HT-29 (cell line): Measurements from ENCODE around the gene TAMALIN. TPM values are rescaled to one million over a fixed set of nuclear protein-coding genes. Genes with fewer than 3 reads are reported as not detected.

Source experiments
- DNase-seq: peaks from one replicate; pipeline ENCODE4 v3.0.0-alpha.2; 2015; ENCODE audit warnings: low spot score
- total RNA-seq: library from RNA; depleted of rRNA; stranded (reverse); fragments of >200 nt; shearing (Covaris generic); gene quantifications from 2 replicates; pipeline ENCODE4 v1.2.3, GENCODE V29; 2014

Gene TAMALIN
- total RNA-seq, 1 experiment from 2014 or later, result 0.05 TPM

DNA sequence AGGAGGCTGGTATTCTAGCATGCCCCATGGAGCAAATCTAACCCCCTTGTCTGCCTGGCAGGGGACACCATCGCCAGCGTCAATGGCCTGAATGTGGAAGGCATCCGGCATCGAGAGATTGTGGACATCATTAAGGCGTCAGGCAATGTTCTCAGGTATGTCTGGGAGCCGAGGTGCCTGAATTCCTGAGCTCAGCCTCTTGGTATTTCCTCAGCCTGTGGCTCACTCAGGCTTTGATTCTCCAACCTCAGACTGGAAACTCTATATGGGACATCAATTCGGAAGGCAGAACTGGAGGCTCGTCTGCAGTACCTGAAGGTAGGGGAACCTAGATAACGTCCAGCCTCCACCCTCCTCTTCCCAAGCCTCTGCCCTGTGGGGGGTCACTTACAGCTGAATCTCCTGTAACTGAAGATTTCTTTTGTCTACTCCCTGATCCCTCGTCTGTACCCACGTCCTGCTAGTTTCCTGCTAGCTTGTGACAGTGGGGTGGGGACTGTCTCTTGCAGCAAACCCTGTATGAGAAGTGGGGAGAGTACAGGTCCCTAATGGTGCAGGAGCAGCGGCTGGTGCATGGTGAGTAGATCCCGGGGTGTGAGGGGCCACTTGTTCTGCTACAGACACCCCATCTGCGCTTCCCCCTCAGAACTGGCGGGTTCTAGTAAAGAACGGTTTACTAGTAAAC is 7.0 kb downstream of the TAMALIN start:
- DNase-seq, result no peak

DNA sequence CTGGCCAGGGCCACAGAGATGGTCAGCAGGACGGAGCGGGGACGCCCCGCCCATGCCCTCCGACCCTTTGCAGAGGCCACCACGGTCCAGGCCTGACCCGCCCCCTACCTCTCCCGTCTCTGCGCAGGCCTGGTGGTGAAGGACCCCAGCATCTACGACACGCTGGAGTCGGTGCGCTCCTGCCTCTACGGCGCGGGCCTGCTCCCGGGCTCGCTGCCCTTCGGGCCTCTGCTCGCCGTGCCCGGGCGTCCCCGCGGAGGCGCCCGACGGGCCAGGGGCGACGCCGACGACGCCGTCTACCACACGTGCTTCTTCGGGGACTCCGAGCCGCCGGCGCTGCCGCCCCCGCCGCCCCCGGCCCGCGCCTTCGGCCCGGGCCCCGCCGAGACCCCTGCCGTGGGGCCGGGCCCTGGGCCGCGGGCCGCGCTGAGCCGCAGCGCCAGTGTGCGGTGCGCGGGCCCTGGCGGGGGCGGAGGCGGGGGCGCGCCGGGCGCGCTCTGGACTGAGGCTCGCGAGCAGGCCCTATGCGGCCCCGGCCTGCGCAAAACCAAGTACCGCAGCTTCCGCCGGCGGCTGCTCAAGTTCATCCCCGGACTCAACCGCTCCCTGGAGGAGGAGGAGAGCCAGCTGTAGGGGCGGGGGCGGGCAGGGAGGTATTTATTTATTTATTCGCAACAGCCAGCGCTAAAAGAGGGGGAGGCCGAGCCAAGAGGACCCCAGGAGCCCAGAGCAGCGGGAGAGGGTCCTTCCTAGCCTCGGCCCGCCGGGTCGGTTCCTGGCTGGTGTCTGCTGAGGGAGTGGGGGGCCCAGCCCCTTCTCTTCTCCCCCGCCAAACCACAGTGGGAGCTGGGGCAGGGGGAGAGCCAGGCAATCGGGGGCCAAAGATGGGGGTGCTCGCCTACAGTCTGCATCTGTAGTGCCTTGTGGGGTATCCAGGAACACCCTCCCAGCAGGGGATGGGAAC is 8.1 kb downstream of the TAMALIN start:
- no peak for DNase-seq

DNA sequence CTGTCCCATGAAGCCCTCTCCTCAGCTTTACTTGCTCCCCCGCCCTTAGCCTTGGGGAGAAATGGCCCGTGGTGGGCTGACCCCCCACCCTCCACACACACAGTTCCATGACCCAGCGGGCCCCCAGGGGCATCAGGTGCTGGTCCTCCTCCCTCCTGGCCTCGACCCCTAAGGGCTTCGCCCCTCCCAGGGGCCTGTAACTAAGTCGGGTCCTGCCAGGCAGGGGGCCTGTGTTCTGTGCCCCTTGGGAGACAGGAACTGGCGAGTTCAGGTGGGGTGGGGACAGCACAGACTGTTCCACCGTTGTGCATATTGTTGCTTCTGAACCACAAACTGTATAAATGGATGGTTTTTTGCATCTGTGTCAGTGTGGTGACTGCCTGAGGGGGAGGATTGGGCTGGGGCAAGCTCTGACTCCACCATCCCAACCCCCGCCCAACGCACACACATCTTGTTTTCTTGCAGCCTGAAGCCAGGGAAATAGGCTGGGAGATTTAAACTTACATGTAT is 8.8 kb downstream of the TAMALIN start:
- DNase-seq, result no peak

DNA sequence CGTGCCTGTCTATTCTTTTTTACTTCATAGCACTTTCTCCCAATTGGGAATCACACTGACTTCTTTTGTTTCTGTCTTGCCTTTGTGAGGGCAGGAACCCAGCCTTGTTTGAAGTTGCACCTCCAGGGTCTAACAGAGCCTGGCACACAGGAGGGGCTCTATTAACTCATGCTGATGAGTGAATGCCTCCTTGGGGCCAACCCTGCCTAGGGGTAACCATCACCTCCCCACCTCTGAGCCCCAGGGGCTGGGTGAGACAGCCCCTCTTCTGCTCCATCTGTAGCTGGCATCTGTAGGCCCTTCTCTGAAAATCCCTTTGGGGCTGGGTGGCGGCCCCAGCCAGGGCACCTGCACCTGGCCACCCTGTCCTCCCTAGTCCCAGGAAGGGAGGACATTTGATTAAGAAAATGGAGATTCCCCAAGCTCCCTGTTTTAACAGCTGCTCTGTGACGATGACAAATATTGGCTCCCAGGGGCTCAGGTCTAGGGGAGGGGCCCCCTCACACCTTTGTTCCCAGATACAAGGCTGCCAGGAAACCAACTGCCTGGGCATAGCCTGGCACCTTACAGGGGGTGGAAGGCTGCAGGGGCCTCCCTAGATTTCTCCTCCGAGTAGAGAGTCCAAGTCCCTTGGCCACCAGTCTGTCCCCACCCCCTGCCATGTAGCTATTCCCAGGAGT is 11.8 kb downstream of the TAMALIN start:
- DNase-seq, result no peak

DNA sequence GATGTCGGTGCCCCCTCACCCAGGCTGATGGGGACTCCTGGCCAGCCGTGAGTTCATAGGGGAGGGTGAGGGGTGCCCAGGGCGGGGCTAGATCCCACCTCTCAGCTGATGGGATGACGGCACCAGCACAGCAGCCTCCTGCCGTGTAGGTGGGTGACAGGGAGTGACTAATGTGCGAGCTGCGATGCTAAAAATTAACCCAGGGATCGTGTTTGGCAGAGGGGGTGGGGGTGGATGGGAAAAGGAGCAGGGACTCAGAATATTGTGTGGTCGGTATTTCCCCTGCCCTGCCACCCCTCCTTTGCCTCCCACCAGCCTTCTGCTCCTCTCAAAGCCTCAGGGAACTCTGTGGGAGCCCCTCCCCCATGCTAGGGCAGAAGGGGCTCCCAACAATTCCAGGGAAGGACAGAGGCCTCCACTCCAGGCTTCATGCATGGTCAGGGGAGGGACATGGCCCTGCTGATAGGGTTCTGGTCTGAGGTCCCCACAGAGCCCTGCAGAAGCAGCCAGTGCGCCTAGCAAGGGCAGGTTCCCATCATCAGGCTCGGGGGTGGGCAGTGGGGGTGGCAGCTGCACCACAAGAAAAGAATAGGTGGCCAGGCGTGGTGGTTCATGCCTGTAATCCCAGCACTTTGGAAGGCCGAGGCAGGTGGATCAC is 12.5 kb downstream of the TAMALIN start:
- DNase-seq, result no peak

DNA sequence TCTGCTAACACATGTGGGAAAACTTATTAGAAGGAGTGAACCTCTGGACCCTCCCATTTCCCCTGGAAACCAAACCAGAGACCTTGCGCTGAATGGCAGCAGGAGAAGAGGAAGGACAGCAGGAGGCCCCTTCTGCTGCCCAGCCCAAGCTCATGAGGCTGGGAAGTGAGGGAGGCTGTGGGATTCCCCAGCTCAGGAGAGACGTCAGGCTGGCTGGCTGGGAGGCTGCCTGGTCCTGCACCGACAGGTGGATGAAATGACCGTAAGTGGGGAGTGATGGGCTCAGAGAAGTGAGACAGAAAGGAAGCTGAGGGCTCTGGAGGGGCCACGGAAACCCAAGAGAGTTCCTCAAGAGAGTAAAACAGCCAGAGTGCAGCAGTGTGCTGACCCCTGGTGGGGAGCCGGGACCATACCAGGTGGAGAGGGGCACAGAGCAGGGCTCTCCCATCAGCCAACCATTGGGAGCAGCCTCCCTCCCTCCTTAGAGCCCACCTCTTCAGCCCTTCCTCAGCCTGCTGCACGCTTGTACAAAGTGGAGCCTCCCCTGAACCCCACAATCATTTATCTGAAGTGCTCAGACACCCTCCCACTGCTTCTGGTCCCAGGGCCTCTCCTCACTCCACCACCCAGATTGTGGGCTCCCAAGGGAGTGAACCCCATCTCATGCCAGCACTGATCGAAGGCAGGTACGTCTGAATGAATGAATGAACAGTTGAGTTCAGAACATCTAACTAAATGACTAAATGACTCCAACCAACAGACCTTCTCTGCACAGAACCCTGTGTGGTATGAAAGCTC is 14.0 kb downstream of the TAMALIN start:
- peak; percentile 47 for DNase-seq

DNA sequence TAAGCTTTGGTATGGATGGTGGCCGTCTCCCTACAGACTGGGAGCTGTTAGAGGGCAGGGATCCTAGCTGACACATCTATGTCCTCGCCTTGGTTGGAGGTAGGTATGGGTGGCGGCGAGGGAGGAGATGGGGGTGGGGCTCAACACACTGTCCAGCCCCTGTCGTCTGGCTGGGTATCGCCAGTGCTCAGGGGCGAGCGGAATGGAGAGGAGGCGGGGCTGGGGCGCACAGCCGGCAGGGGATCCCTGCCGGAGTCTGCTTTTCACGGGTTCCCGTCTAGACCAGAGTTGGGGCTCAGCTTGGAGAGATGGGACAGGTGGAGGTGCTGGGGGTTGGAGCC is 16.1 kb downstream of the TAMALIN start:
- no peak for DNase-seq

DNA sequence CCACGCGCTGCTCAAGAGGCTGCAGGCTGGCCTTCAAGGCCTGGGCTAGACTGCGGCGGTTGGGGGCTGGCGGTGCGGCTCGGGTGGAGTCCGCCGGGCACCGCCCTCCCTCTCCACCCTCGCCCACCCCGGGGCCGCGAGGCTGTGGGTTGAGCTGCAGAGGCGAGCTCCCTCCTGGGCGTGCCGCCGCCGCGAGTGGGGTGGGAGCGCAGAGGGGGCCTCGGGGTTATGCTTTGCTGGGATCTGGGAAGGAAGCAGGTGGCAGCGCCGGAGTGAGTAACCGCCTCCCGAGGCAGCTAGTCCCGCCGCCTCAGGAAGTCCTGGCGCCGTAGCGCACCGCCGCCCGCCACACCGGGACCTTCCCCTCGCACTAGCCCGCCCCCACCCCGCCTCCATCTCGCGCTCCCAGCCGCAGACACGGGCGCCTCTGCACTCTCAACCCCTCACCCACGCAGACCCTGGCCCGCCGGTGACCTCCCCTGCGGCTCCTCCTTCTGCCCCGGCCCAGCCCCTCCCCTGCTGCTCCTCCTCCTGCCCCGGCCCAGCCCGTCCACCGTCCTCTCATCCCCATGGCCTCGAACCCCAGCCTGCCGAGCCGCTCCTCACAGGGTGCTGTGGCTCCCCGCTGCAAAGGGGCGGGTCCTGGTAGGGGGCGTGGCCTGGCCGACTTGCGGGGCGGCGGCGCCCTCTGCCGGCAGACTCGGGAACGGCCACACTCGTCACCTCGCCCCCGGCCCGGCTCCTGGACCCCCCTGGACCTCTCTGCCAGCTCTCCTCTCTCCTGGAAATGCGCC is 16.6 kb downstream of the TAMALIN start:
- peak; percentile 70 for DNase-seq

DNA sequence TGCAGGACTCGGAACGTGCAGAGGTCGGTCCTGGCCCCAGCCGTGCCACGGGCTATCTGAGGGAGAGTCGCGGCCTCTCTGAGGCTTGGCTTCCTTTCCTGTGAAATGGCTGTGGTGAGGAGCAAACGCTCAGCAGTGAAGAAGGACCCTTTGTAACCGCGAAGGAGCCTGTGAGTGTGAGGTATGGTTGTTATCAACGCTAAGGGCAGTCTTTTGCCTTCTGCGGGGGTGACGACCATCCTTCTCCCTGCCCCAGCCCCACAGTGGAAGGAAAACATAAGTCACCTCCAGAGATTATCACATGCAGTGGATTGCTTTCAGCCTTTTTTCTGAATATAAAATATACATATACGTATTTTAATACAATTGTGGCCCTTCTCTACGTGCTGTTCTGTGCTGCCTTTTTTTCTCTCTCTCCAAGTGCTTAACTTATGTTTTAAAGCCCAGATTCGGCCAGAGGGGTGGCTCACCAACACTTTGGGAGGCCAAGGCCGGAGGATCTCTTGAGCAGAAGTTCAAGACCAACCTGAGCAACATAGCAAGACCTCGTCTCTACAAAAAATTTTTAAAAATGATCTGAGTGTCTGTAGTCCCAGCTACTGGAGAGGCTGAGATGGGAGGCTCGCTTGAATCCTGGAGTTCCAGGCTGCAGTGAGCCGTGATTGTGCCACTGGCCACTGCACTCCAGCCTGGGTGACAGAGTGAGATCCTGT is 17.4 kb downstream of the TAMALIN start:
- no peak for DNase-seq

DNA sequence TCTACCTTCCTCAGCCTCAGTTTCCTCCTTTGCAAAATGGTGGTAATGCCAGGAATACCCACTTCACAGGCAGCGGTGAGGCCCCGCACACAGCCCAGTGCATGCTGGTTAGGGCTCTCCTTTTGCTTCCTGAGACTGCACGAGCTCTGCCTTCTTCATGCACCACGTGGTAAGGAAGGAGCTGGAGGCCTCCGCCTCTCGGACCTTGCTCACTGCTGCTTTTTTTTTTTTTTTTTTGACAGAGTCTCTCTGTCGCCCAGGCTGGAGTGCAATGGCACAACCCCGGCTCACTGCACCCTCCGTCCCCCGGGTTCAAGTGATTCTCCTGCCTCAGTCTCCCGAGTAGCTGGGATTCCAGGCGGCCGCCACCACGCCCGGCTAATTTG is 18.1 kb downstream of the TAMALIN start:
- DNase-seq, result peak; percentile 46

DNA sequence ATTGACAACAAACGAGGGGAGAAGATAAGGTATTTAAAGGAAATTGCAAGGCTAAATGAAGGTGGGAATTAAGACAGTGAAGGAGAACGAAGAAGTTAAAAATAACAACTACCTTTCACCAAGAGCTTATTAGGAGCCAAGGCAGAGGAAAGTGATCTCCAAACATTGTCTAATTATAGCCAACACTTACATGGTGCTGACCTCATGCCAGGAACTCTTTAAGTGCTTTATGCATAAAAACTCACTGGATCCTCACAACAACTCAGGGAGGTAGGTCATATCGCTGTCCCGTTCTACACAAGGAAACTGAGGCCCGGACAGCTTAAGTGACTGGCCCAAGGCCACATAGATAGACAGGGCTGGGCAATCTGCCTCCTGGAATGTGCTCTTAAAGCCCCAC is 19.5 kb downstream of the TAMALIN start:
- no peak for DNase-seq

DNA sequence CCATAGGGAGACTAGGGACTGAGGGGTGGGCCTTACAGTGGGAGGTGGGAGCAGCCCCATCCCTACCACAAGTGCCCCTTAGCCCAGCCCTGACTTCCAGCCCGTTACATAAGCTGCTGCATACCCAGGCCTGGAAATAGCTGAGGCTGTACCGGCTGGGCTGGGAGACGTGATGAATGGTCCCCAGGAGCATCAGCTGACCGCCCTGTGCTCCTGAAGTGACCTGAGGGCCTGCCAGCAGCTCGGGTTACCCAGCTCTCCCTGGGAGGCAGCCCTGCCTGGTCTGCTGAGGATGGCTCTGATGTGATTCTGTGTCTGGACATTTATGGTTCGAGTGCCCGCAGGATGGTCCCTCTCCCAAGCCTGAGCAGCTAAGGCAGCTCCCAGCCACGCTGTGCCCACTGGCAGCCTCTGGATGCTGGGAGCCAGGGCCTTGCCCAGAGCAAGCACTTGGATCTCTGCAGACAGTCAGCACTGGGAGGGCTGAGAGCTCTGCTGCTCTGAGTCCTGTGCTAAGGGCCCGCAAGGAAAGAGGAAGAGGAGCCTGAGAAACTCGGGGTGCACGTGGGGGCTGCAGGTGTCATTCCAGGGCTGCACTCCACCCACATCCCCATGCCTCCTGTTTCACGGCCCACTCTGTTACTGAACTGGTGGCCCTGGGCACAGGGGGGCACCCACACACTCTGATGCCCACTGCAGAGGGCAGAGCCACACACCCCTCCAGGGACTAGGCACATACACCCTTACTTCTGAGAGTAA is 20.5 kb downstream of the TAMALIN start:
- DNase-seq, result no peak

DNA sequence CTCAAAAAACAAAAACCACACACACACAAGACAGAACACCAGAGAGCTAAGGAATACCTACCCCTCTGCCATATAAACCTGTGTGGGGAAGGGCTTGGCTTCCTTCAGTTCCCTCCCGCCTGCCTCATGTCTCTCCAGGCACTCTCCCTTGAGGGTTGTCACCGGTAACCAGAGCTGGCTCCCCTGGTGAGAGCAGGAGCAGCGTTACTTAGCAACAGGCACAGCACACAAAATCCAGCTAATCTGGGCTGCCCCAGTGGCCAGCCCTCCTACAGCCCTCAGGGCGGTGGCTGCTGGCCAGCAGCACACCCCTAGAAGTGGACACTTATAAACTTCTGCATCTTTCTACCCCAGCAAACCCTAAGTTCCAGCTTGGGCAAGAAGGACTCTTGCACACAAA is 22.9 kb downstream of the TAMALIN start:
- peak; percentile 38 for DNase-seq

DNA sequence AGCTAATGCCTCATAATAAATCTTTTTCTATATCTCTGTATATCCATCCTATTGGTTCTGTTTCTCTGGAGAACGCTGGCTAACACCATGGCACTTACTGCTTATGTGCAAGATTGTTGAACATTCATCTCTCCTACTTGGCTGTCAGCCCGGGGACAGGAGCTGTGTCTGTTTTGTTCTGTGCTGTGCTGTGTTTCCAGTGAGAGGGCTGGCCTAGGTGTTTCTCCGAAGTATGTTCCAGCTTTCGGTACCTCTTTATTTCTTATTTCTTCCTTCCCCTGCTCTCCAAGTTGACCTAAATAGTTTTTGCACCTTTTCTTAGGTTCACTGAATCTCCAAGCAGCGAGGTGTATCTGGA is 25.7 kb downstream of the TAMALIN start:
- DNase-seq, result peak; percentile 31

DNA sequence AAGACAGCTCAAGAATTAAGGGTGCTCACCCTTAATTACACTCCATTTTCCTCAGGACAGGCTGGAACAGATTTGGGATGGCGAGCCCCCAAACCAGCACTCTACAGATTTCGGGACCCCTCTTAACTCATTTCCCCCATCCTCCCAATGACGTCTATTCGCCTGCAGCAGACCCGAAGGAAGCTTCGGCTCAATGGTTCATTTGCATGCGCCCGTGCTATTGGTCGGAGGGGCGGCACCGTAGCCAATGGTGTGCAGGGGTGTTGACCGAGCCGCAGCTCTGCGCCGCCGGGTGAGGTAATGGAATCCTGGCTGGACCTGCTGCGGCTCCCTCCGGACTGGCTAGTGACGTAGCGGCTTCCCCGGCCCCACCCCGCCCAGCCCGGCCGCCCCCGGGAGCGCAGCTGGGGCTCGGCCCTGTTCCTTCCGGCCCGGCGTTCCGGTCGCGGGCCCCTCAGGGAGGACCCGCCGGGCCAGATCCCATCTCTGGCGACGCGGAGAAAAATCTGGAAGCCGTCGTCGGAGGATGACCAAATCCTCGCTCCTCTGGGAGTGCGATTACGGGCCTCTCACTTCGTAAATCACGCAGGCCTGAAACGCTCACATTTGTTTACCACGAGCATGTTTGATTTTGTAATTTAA is 26.2 kb downstream of the TAMALIN start:
- peak; percentile 93 for DNase-seq

DNA sequence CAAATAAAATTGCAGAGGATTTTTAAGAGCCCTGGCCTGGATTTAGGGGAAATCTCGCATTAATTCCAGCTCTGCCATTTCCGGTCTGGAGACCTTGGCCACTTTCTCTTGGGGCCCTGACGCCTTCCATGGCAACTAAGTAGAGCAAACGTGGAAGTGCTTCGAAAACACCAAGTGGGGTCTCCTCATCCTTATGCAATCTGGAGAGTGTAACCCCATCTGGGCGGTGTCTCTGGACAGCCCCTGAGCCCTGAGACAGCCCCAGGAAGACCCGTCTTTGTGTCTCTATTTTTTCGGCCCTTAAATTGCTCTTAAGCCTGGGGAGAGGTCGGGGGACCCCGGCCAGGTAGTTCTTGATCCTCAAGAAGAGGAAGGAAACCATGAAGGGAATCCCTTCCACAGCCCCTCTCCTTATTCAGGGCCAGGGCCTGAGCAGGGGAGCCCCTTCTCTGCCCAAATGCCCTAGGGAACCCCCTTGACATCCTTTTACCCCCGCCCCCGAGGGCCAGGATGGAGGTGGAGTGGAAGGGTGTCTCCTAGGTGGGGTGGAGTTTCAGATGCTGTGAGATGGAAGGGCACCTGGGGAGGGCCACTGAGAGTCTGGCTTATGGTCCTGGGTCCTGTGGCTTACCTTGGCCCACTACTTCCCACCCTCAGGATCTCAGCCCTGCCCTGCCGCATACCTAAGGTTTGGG is 26.8 kb downstream of the TAMALIN start:
- no peak for DNase-seq

DNA sequence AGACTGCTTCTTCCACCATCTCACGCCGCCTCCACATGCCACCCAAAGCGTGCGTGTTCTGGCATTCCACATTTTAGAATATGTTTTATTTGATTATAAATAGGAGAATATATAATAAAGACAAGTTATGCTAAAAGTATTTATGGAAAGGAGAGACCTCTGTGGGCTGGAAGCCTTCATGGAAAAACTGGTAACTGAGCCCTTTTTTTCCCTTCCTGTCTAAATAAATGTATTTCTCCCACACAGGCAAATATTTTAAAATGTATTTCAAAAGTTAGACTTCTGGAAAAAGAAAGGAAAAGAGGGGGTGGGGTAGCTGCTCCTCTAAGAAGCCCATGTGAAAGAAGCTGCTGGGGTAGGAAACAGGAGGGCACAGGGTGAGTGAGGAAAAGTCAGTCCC is 28.4 kb downstream of the TAMALIN start:
- DNase-seq, result no peak

DNA sequence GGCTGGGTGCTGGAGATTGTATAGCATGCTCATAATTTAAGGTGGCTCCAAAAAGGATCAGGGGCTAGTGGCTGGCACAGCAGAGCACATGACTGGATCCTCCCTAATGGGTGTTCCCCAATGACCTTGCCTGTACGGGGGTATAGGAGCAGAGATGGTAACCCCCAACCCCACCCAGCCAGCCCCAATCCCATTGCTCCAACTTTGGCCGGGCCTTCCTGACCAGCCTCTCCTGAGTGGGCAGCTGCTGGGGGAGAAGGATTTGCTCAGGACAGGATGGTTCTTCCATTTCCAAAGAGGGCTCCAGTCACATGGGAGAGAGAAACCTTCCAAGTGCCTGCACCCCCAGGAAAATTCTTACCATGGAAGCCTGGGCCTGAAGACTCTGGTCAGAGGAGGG is 29.2 kb downstream of the TAMALIN start:
- DNase-seq, result no peak
